Esophagus muscularis mucosa (tissue), 4 donors: Measurements from ENCODE around the gene TRAPPC14. TPM values are rescaled to one million over a fixed set of nuclear protein-coding genes. Genes with fewer than 3 reads are reported as not detected.
"Not testable (repeated sequence)": the region's sequence is repeated elsewhere in the genome, so short reads cannot be mapped to it uniquely, and the experiment has no call there.

Source experiments
- DNase-seq: peaks from one replicate; pipeline ENCODE4 v3.0.0-alpha.2; 2017; ENCODE audit errors: extremely low spot score
- H3K27ac ChIP-seq, 4 donors: fragments of 200-600 bp; sonication (generic); replicated peaks in 1 of 4; 1 replicate in 3 of 4; 2 replicates in 1 of 4; pipeline ENCODE4 v1.5.1; 2016 to 2019; ENCODE audit warnings: mild to moderate bottlenecking in 1 of 4
- H3K27me3 ChIP-seq, 4 donors: fragments of 200-600 bp; sonication (generic); one replicate each; pipeline versions ENCODE4 v1.5.1 to v1.6.0; 2016 to 2019
- H3K36me3 ChIP-seq, 4 donors: fragments of 200-600 bp; sonication (generic); one replicate each; pipeline ENCODE4 v1.5.1; 2016 to 2019
- H3K4me1 ChIP-seq, 4 donors: fragments of 200-600 bp; sonication (generic); one replicate each; pipeline ENCODE4 v1.5.1; 2016 to 2019
- H3K4me3 ChIP-seq, 4 donors: fragments of 200-600 bp; sonication (generic); 1 replicate in 2 of 4; 2 replicates in 2 of 4; pipeline ENCODE4 v1.5.1; 2016 to 2019; ENCODE audit warnings: mild to moderate bottlenecking in 4 of 4, moderate library complexity in 1 of 4
- H3K9me3 ChIP-seq, 4 donors: fragments of 200-600 bp; sonication (generic); 1 replicate in 3 of 4; 2 replicates in 1 of 4; pipeline ENCODE4 v1.5.1; 2016 to 2019
- EP300 ChIP-seq: sonication (generic); formaldehyde crosslinking; IDR thresholded peaks from one replicate; pipeline ENCODE4 v1.6.1; 2017; ENCODE audit warnings: antibody characterized with exemption
- POLR2A ChIP-seq: fragments of 450-650 bp; IDR thresholded peaks from one replicate; pipeline ENCODE4 v1.6.1; 2017; ENCODE audit warnings: antibody characterized with exemption, moderate library complexity, mild to moderate bottlenecking, low read depth
- POLR2AphosphoS5 ChIP-seq, 2 donors: sonication (generic); formaldehyde crosslinking; IDR thresholded peaks; one replicate each; pipeline ENCODE4 v1.6.1; 2017; ENCODE audit warnings: antibody characterized with exemption in 2 of 2
- WGBS: methylation state at CpG from one replicate; pipeline ENCODE4 v1.1.5; 2018; 5-methylcytosine and 5-hydroxymethylcytosine counted together
- intact Hi-C: fragments of 100-400 bp; cut with DNase I; formaldehyde crosslinking; loops from one replicate; pipeline ENCODE4 v1.15.1; 2023
- total RNA-seq, 4 donors: library from RNA; depleted of rRNA; stranded (reverse); fragments of >200 nt; gene quantifications; one replicate each; pipeline versions ENCODE4 v1.1.0 to v1.2.1, GENCODE V29; 2016
- TF ChIP-seq, protein P1 (sequence below), 3 experiments: fragments of 200-600 bp in 2 of 3; fragments of 450-650 bp in 1 of 3; sonication (generic) in 2 of 3; IDR thresholded peaks; one replicate each; pipeline ENCODE4 v1.5.1; 2017 to 2019; ENCODE audit warnings: antibody characterized with exemption in 3 of 3, mild to moderate bottlenecking in 2 of 3, moderate library complexity in 1 of 3

Gene TRAPPC14, protein sequence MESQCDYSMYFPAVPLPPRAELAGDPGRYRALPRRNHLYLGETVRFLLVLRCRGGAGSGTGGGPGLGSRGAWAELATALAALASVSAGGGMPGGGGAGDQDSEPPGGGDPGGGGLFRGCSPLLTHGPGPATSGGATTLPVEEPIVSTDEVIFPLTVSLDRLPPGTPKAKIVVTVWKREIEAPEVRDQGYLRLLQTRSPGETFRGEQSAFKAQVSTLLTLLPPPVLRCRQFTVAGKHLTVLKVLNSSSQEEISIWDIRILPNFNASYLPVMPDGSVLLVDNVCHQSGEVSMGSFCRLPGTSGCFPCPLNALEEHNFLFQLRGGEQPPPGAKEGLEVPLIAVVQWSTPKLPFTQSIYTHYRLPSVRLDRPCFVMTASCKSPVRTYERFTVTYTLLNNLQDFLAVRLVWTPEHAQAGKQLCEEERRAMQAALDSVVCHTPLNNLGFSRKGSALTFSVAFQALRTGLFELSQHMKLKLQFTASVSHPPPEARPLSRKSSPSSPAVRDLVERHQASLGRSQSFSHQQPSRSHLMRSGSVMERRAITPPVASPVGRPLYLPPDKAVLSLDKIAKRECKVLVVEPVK
- 1 to 10 TPM; 5.5 to 8.8 (median 6.8) TPM for total RNA-seq

- intact Hi-C loops, result no loop called here
- TF ChIP-seq POLR2AphosphoS5 (IDR thresholded peaks at IDR 0.05) (peak; percentile 75 to 78), EP300 (no peak), POLR2A (no peak)
- TF ChIP-seq, protein P1, sequence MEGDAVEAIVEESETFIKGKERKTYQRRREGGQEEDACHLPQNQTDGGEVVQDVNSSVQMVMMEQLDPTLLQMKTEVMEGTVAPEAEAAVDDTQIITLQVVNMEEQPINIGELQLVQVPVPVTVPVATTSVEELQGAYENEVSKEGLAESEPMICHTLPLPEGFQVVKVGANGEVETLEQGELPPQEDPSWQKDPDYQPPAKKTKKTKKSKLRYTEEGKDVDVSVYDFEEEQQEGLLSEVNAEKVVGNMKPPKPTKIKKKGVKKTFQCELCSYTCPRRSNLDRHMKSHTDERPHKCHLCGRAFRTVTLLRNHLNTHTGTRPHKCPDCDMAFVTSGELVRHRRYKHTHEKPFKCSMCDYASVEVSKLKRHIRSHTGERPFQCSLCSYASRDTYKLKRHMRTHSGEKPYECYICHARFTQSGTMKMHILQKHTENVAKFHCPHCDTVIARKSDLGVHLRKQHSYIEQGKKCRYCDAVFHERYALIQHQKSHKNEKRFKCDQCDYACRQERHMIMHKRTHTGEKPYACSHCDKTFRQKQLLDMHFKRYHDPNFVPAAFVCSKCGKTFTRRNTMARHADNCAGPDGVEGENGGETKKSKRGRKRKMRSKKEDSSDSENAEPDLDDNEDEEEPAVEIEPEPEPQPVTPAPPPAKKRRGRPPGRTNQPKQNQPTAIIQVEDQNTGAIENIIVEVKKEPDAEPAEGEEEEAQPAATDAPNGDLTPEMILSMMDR (IDR thresholded peaks at IDR 0.05), result peak in 1 of 3 experiments; percentile 6
- peaks cover 16 to 36% (median 35%) of the 10 kb centered on the region in 4 donors for H3K36me3 ChIP-seq
- peak; percentile 99 for DNase-seq
- H3K9me3 ChIP-seq, result no peaks in the 10 kb centered on the region
- peak within 1 kb of the TSS; percentile 77 to 89 (median 83) for H3K27ac ChIP-seq
- no peaks in the 10 kb centered on the region for H3K27me3 ChIP-seq
- H3K4me1 ChIP-seq, result peaks cover 17 to 51% (median 26%) of the 10 kb centered on the region in 4 donors
- H3K4me3 ChIP-seq, result peak within 1 kb of the TSS; percentile 84 to 97 (median 92)
- 3% methylated on average over 24 of the region's 87 CpGs for WGBS
Measured at GRCh38 chr7:100158229-100159098, at the start of gene TRAPPC14. Gene TRAPPC14 (minus strand): TSS chr7:100158723. CDS start chr7:100158499, 224 bp downstream.

GRCh38 chr7:100204454-100204853, 45.9 kb upstream of the TRAPPC14 start:
- H3K27ac ChIP-seq, result no peak overlapping the region
- intact Hi-C loops, result no loop called here
- no peaks in the 10 kb centered on the region for H3K9me3 ChIP-seq
- 85% methylated on average over 9 of the region's 9 CpGs for WGBS
- no peak overlapping the region for H3K4me3 ChIP-seq
- TF ChIP-seq EP300 (no peak), POLR2AphosphoS5 (IDR thresholded peaks at IDR 0.05) (no peak)
- TF ChIP-seq, protein P1 (IDR thresholded peaks at IDR 0.05), result no peak
- no peak for DNase-seq
- no peaks in the 10 kb centered on the region for H3K27me3 ChIP-seq
- no peaks in the 10 kb centered on the region for H3K4me1 ChIP-seq
- H3K36me3 ChIP-seq, result no peaks in the 10 kb centered on the region

DNA sequence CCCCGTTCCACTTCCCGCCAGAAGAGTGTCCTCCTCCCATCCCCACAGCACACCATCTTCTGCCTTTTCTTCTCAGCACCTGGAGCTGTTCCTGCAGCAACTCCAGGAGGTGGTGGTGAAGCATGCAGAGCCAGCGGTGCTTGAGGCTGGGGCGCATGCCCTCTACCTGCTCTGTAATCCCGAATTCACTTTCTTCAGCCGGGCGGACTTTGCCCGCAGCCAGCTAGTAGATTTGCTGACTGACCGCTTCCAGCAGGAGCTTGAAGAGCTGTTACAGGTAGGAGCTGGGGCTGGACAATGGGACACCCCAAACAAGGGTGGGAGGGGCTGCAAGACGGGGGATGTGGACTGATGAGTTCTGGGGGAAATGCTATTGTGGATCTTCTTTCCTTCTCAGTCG, 42.2 kb upstream of the TRAPPC14 start:
- 86% methylated on average over 11 of the region's 11 CpGs for WGBS

DNA sequence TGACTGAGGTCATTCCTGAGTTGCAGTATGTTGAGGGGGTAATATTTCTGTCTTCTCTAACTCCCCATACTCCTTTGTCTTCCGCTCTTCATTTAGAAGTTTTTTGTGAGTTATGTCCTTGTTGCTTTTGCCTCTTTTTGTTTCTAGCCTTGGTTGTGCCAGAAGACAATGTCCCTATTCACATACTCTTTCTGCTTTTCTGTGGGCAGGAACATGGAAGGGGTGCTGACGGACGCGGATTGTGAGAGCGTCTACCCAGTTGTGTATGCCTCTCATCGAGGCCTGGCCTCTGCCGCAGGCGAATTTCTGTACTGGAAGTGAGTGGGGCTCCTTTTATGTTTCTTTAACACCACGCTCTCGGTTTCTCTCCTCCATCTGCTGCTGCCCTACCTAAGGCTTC, 39.7 kb upstream of the TRAPPC14 start:
- DNase-seq, result no peak
- 92% methylated on average over 10 of the region's 10 CpGs for WGBS
- H3K27me3 ChIP-seq, result peaks cover 0 to 9% (median 0%) of the 10 kb centered on the region in 4 donors
- TF ChIP-seq EP300 (no peak), POLR2A (no peak), POLR2AphosphoS5 (IDR thresholded peaks at IDR 0.05) (no peak)
- TF ChIP-seq, protein P1 (IDR thresholded peaks at IDR 0.05), result no peak
- intact Hi-C loops, result no loop called here
- H3K9me3 ChIP-seq, result no peaks in the 10 kb centered on the region
- H3K4me3 ChIP-seq, result no peak overlapping the region
- no peak overlapping the region for H3K27ac ChIP-seq
- H3K4me1 ChIP-seq, result no peaks in the 10 kb centered on the region
- H3K36me3 ChIP-seq, result no peaks in the 10 kb centered on the region

More for the DNA sequence above, 42.2 kb upstream of the TRAPPC14 start:
- Histone ChIP-seq H3K4me3 (no peak overlapping the region), H3K27ac (no peak overlapping the region), H3K9me3 (no peaks in the 10 kb centered on the region), H3K27me3 (peaks cover 0 to 9% (median 0%) of the 10 kb centered on the region in 4 donors), H3K4me1 (no peaks in the 10 kb centered on the region), H3K36me3 (no peaks in the 10 kb centered on the region)
- DNase-seq, result no peak
- intact Hi-C loops, result no loop called here
- TF ChIP-seq POLR2AphosphoS5 (IDR thresholded peaks at IDR 0.05) (no peak), EP300 (no peak), POLR2A (no peak)
- TF ChIP-seq, protein P1 (IDR thresholded peaks at IDR 0.05), result no peak

DNA sequence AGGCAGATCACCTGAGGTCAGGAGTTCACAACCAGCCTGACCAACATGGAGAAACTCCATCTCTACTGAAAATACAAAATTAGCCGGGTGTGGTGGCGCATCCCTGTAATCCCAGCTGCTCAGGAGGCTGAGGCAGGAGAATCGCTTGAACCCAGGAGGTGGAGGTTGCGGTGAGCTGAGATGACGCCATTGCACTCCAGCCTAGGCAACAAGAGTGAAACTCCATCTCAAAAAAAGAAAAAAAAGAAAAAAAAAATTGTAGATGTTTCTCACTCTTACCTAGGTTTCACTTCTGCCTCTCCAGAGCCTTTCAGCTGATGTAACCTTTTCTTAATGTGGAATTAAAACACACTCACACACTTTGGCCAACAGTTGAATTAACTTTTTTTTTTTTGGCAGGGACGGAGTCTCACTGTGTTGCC, 37.4 kb upstream of the TRAPPC14 start:
- H3K9me3 ChIP-seq, intact Hi-C loops, DNase-seq, H3K27ac ChIP-seq, H3K4me1 ChIP-seq, H3K27me3 ChIP-seq, H3K4me3 ChIP-seq, H3K36me3 ChIP-seq: not testable (repeated sequence)
- WGBS, result 93% methylated on average over 6 of the region's 6 CpGs
